Stomach (tissue), 9 donors: Measurements from ENCODE around the gene ACTR8. TPM values are rescaled to one million over a fixed set of nuclear protein-coding genes. Genes with fewer than 3 reads are reported as not detected.

Experiments used
- DNase-seq, 2 donors: peaks; one replicate each; pipeline versions ENCODE4 v3.0.0 to v3.0.0-alpha.2; 2013 to 2019
- H3K27ac ChIP-seq, 5 donors: fragments of 200-600 bp in 4 of 5; sonication (generic) in 4 of 5; one replicate each; pipeline ENCODE4 v1.5.1; 2013 to 2019; ENCODE audit warnings: mild to moderate bottlenecking in 1 of 5, moderate library complexity in 1 of 5
- H3K27me3 ChIP-seq, 3 donors: fragments of 200-600 bp; sonication (generic); one replicate each; pipeline ENCODE4 v1.5.1; 2017 to 2019; ENCODE audit warnings: mixed run types in 1 of 3
- H3K36me3 ChIP-seq, 4 donors: fragments of 200-600 bp; sonication (generic); 1 replicate in 3 of 4; 2 replicates in 1 of 4; pipeline ENCODE4 v1.5.1; 2016 to 2019
- H3K4me1 ChIP-seq, 4 donors: fragments of 200-600 bp; sonication (generic); one replicate each; pipeline ENCODE4 v1.5.1; 2016 to 2019
- H3K4me3 ChIP-seq, 4 donors: fragments of 200-600 bp; sonication (generic) in 3 of 4; one replicate each; pipeline ENCODE4 v1.5.1; 2016 to 2019; ENCODE audit warnings: mild to moderate bottlenecking in 1 of 4
- H3K9me3 ChIP-seq, 4 donors: fragments of 200-600 bp; sonication (generic); one replicate each; pipeline ENCODE4 v1.5.1; 2016 to 2019
- EP300 ChIP-seq: sonication (generic); formaldehyde crosslinking; IDR thresholded peaks from one replicate; pipeline ENCODE4 v1.6.1; 2017; ENCODE audit warnings: antibody characterized with exemption
- POLR2A ChIP-seq, 4 donors: fragments of 450-650 bp; IDR thresholded peaks; one replicate each; pipeline ENCODE4 v1.6.1; 2016; ENCODE audit warnings: antibody characterized with exemption in 4 of 4, control low read depth in 2 of 4, mild to moderate bottlenecking in 1 of 4, moderate library complexity in 1 of 4
- POLR2AphosphoS5 ChIP-seq, 3 donors: sonication (generic); formaldehyde crosslinking; IDR thresholded peaks; one replicate each; pipeline ENCODE4 v1.6.1; 2016; ENCODE audit warnings: antibody characterized with exemption in 3 of 3
- WGBS, 5 donors: extraction: QIAGEN DNeasy Blood & Tissue Kit in 3 of 5; methylation state at CpG; one replicate each; pipeline versions ENCODE4 v1.1.5 to v1.1.7; 2013 to 2018; 5-methylcytosine and 5-hydroxymethylcytosine counted together
- intact Hi-C: fragments of 100-400 bp; cut with DNase I; formaldehyde crosslinking; loops from one replicate; pipeline ENCODE4 v1.15.1; 2023; ENCODE audit warnings: low total_unique reads
- polyA plus RNA-seq, 3 donors: library from polyadenylated mRNA; stranded (reverse); fragments of 200-250 nt; gene quantifications; one replicate each; pipeline ENCODE4 v1.2.3, GENCODE V29; 2013
- total RNA-seq, 5 donors: library from RNA; depleted of rRNA; stranded (reverse); fragments of >200 nt; gene quantifications; one replicate each; pipeline versions ENCODE4 v1.1.0 to v1.2.3, GENCODE V29; 2014 to 2016
- TF ChIP-seq, protein P1 (sequence below), 7 experiments: fragments of 450-650 bp in 4 of 7; fragments of 200-600 bp in 3 of 7; sonication (generic) in 3 of 7; IDR thresholded peaks; one replicate each; pipeline ENCODE4 v1.5.1; 2016 to 2019; ENCODE audit warnings: antibody characterized with exemption in 7 of 7, control low read depth in 2 of 7, mild to moderate bottlenecking in 1 of 7
- donor health status: healthy with polysubstance abuse.
- donor health status: Bipolar disorder and iron deficiency.
- donor health status: healthy.

ACTR8 gene
- total and polyA plus RNA-seq, 8 donors: 6.7 to 171 (median 12.9) TPM

- no peaks in the 10 kb centered on the region for H3K4me1 ChIP-seq
- no peaks in the 10 kb centered on the region for H3K9me3 ChIP-seq
- DNase-seq: no peak
- H3K27me3 ChIP-seq: no peaks in the 10 kb centered on the region
- 35 to 58% (median 52%) methylated on average over 1 of the region's 1 CpG for WGBS, 5 donors
- H3K36me3 ChIP-seq: peaks cover 0 to 33% (median 28%) of the 10 kb centered on the region in 4 donors
- TF ChIP-seq POLR2A (IDR thresholded peaks at IDR 0.05) (no peak), EP300 (no peak), POLR2AphosphoS5 (IDR thresholded peaks at IDR 0.05) (no peak)
- TF ChIP-seq, protein P1, sequence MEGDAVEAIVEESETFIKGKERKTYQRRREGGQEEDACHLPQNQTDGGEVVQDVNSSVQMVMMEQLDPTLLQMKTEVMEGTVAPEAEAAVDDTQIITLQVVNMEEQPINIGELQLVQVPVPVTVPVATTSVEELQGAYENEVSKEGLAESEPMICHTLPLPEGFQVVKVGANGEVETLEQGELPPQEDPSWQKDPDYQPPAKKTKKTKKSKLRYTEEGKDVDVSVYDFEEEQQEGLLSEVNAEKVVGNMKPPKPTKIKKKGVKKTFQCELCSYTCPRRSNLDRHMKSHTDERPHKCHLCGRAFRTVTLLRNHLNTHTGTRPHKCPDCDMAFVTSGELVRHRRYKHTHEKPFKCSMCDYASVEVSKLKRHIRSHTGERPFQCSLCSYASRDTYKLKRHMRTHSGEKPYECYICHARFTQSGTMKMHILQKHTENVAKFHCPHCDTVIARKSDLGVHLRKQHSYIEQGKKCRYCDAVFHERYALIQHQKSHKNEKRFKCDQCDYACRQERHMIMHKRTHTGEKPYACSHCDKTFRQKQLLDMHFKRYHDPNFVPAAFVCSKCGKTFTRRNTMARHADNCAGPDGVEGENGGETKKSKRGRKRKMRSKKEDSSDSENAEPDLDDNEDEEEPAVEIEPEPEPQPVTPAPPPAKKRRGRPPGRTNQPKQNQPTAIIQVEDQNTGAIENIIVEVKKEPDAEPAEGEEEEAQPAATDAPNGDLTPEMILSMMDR (IDR thresholded peaks at IDR 0.05): no peak
- intact Hi-C loops: no loop called here
- no peak overlapping the region for H3K27ac ChIP-seq
- no peak overlapping the region for H3K4me3 ChIP-seq
These were observed 55.9 kb downstream of the ACTR8 start for GRCh38 chr3:53826048-53826447.

DNA sequence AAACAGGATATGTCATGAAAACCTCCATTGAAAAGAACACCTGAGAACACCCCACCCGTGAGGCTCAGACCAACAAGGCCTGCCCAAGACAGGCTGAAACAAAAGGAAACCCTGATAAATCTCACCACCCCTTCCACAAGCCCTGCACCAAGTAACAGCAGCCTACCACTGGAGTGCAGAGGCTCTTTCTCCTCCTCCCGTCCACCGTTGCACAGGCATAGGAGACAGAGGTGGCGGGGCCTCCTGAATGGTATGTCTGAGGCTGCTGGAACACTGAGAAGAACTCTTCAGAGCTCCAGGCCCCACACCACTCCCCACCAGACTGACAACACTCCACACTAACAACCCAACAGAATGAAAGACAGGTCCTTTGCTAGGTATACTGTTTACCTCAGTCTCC lies 57.2 kb downstream of the ACTR8 start:
- 68 to 85% (median 78%) methylated on average over 4 of the region's 4 CpGs for WGBS, 5 donors
- Histone ChIP-seq H3K36me3 (peaks cover 4 to 42% (median 37%) of the 10 kb centered on the region in 4 donors), H3K4me1 (no peaks in the 10 kb centered on the region), H3K27ac (no peak overlapping the region), H3K9me3 (no peaks in the 10 kb centered on the region), H3K27me3 (no peaks in the 10 kb centered on the region), H3K4me3 (no peak overlapping the region)
- TF ChIP-seq, protein P1 (IDR thresholded peaks at IDR 0.05): no peak
- no peak for TF ChIP-seq EP300
- TF ChIP-seq POLR2AphosphoS5 (IDR thresholded peaks at IDR 0.05): no peak
- TF ChIP-seq POLR2A (IDR thresholded peaks at IDR 0.05): no peak
- peak in 1 of 2 donors; percentile 9 for DNase-seq
- intact Hi-C loops: no loop called here

GRCh38 chr3:53823956-53824657 lies 57.8 kb downstream of the ACTR8 start:
- no peak overlapping the region for H3K4me3 ChIP-seq
- no peak overlapping the region for H3K27ac ChIP-seq
- H3K27me3 ChIP-seq: no peaks in the 10 kb centered on the region
- TF ChIP-seq POLR2AphosphoS5 (IDR thresholded peaks at IDR 0.05) (no peak), POLR2A (IDR thresholded peaks at IDR 0.05) (no peak)
- 72 to 76% (median 76%) methylated on average over 7 to 10 of the region's 10 CpGs for WGBS, 5 donors
- H3K36me3 ChIP-seq: peaks cover 9 to 48% (median 44%) of the 10 kb centered on the region in 4 donors
- no peaks in the 10 kb centered on the region for H3K4me1 ChIP-seq
- intact Hi-C loops: no loop called here
- no peaks in the 10 kb centered on the region for H3K9me3 ChIP-seq
- peak in 1 of 2 donors; percentile 8 for DNase-seq

DNA sequence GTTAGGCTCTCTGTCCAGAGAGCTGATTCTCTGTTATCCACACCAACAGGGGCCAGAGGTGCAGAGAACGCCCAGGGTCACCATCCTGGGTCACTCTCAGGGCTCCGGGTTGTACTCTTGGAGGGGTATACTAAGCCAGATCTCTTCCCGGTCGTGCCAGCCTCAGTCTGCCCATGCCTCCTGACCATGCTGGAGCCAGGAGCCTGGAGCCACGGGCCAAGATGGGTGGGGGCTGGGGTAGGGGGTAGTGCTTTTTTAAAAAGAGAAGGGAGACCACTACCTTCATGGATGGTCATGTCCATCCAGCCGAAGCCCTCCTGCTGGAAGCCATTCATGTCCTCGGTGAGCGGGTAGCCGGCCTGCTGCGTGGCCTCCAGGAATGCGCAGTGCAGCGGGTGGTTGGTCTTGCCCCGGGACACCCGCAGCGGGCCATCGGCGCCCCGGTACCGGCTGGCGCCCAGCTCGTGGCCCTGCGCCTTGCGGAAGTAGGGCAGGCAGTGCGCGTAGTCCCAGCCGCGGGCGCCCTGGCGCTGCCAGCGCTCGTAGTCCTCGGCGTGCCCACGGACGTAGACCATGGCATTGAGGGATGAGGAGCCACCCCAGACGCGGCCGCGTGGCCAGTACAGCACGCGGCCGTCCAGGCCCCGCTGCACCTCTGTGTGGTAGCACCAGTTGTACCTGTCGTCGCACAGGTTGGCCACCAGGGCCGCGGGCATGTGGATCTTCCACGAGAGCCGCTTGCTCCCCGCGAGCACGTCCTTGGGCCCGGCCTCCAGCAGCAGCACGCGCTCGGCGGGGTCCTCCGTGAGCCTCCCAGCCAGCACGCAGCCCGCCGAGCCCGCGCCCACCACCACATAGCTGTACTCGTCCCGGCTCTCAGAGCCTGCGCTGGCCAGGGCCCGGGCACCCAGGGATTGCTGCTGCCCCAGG lies 58.7 kb downstream of the ACTR8 start:
- Histone ChIP-seq H3K4me1 (no peaks in the 10 kb centered on the region), H3K27ac (no peak overlapping the region), H3K4me3 (no peak overlapping the region), H3K27me3 (no peaks in the 10 kb centered on the region), H3K9me3 (no peaks in the 10 kb centered on the region), H3K36me3 (peaks cover 9 to 57% (median 52%) of the 10 kb centered on the region in 4 donors)
- WGBS, 5 donors: 87 to 98% (median 97%) methylated on average over 10 to 67 of the region's 67 CpGs
- intact Hi-C loops: no loop called here
- TF ChIP-seq, protein P1 (IDR thresholded peaks at IDR 0.05): no peak
- TF ChIP-seq EP300: no peak
- TF ChIP-seq POLR2A (IDR thresholded peaks at IDR 0.05): no peak
- DNase-seq: peak in 1 of 2 donors; percentile 14
